GM18502 (cell line): ENCODE results near the gene SALL2.
"Not testable (repeated sequence)": the region's sequence is repeated elsewhere in the genome, so short reads cannot be mapped to it uniquely, and the experiment has no call there.

Source experiments
- ATAC-seq: cut with Tn5 transposase; IDR thresholded peaks from one replicate; pipeline ENCODE4 v1.9.1; 2021; ENCODE audit warnings: mild to moderate bottlenecking; ENCODE audit not compliant: unreplicated experiment, poor library complexity

SALL2 gene

DNA sequence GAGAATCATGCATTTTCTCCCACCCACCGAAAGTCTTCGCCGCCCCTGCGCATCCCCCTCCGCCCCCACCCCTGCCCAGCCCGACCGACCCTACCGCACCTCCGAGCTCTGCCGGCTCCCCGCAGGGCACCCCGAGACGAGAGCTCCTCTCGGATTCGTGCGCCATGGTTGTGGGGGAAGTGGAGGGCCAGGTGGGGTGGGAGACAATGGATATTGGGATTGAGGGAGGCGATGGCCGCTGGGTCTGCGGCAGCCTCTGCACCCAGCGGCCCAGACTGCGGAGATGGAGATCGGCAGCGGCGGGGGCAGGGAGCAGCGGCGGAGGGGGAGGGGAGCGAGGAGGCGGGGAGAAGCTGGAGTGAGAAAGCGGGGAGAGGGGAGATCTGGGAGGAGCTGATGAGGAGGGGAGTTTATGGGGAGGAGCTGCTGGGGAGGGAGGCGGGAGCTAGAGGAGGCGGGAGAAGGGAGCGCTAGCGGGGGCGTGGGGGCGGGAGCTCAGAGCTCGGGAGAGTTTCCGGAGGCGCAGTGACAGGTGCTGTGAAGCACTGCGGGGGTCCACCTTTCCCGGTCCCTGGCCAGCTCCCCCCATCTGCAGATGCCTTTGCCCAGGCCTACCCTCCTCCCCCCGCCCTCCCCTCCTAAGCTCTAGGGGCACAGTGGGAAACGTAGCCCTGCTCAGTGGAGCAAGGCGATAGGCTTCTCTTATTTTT, at the start of gene SALL2:
Gene SALL2 (minus strand): TSS at position 385 of the 710 bp plus-strand sequence. CDS start 219 bp downstream, at position 166.
- ATAC-seq, result peak; percentile 72

DNA sequence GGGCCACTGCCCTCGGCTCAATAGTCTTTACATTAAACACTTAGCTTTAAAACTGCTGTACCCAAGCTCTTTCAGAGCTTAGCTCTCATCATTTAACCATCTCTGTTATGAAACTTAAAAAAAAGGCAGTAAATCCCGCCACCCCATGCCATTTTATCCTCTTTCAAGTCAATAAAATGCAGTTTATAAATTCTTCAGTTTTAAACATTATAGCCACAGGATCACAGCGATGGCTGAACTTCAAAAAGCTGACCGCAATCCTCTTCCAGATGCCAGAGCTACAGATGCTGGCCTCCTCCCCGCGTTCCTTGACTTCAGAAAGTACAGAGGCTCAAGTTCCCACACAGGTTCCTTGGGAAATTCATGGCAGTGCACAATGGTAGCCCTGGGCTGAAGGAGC, 49.5 kb upstream of the SALL2 start:
- ATAC-seq, result no peak

- no peak for ATAC-seq
Observed at GRCh38 chr14:21572604-21573003, 46.5 kb upstream of the SALL2 start.

DNA sequence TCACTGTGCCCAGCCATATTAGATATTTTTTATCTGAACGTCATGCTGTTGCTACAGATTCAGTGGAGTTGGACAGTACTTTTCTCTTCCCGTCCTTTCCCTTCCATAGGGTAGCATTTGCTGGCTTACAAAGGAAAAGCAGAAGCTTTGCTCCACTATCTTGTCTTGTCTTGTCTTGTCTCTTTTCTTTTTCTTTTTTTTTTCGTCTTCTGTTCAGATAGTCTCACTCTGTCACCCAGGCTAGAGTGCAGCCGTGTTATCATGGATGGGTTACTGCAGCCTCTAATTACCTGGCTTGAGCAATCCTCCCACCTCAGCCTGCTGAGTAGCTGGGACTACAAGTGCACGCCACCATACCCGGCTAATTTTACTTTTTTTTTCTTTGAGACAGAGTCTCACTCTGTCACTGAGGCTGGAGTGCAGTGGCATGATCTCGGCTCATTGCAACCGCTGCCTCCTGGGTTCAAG, 32.6 kb upstream of the SALL2 start:
- ATAC-seq, result no peak

DNA sequence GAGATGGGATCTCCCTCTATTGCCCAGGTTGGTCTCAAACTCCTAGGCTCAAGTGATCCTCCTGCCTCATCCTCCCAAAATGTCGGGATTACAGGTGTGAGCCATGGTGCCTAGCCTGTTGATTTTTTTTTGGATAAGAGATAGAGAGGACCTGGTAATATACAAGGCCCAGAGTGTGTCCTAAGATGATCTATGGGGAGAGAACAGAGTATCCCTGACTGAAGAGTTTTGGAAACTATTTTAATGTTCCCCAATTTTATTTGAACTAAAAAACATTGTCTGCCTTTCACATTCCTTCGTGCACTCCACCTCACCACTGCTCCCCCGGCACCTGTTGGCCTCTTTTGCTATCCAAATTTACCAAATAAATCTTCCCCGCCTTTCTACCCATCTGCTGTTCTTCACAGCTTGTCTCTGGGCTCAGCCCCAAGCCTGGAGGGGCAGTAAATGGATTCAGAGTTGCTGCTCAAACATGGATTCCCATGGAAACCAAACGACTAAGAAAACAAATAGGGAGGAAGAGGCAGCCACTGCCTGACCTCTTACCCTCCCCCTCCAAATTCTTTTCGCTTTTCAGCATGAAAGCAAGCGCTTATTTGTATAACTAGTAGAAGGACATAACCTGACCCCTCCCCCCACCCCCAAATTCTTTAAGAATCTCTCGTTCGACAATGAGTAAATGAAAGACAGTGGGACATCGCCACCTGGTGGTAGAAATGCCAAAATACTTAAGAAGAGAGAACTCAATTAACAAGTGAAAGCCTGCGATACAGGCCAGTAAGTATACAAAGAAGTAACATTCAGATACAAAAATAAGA, 31.1 kb upstream of the SALL2 start:
- no peak for ATAC-seq

DNA sequence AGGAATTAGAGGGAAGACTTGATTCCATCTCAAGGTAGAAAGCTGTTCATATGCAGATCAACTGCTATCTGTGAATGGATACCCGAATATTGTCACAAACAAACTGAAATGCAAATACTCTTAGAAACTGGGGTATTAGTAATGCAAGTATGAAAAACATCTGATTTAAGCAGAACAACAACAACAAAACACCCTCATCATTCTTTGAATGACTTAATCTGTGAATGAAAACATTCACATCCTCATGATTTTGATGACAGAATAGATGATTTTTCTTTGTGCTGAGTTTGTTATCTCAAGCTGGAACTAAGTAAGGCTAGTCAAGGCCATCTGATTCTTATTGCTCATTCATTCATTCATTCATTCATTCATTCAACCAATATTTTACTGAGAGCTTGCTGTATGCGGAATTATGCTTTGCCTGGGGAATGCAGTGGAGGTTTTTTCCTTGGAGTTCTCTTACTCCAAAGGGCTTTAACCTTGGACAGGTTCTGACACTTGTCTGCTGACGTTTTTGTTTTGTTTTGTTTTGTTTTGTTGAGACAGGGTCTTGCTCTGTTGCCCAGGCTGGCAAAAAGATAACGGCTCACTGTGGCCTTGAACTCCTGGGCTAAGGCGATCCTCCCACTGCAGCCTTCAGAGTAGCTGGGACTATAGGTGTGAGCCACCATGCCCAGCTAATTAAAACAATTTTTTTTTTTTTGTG, 30.4 kb upstream of the SALL2 start:
- ATAC-seq, result no peak

DNA sequence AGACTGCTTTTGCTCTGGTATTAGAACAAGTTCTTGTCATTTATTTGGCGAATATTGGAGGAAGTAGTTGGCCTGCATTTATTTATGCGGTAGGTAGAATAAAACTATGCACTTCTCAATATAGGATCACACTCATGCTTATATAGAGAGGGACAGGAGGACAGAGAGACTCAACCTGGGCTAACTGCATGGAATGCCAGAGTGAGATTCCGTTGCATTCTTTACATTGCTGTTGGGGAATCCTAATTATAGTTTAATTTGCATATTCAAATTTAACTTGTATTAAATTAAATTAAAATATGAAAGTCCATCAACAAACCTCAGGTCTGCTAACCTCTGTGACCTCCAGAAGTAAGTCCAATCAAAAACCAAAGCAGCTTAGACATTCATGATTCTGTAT, 27.1 kb upstream of the SALL2 start:
- no peak for ATAC-seq

DNA sequence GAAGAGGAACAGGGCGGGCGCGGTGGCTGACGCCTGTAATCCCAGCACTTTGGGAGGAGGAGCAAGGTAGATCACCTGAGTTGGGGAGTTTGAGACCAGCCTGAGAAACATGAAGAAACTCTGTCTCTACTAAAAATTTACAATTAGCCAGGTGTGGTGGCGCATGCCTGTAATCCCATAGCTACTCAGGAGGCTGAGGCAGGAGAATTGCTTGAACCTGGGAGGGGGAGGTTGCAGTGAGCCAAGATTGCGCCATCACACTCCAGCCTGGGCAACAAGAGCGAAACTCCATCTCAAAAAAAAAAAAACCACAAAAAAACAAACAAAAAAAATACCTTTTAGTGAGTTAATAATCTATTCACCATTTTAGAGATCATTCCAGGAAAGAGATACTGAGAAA, 18.4 kb upstream of the SALL2 start:
- not testable (repeated sequence) for ATAC-seq

- ATAC-seq, result no peak
Observed at GRCh38 chr14:21543963-21544362, 17.8 kb upstream of the SALL2 start.

GRCh38 chr14:21543521-21543960, 17.4 kb upstream of the SALL2 start:
- no peak for ATAC-seq

DNA sequence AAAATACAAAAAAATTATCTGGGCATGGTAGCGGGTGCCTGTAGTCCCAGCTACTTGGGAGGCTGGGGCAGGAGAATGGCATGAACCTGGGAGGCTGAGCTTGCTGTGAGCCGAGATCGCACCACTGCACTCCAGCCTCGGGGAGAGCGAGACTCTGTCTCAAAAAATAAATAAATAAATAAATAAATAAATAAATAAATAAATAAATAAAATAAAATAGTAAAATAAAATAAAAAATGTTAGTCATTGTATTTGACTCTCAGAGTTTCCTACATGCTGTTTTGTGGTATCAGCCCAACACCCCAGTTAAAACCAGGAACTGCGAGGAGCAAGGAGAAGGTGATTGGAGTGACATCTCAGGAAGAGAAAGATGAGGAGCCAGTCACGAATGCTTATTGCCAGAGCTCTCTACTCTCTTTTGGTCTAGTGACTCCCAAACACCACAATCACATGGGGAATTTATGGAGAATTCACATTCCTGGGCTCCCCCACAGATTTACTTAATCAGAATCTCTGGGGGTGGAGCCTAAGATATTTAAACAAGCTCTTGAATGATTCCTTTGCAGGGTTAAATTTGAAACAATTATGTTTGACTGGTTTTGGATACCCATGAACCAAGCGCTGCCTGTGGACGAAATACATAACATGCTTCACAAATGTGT, 15.4 kb upstream of the SALL2 start:
- ATAC-seq, result no peak

DNA sequence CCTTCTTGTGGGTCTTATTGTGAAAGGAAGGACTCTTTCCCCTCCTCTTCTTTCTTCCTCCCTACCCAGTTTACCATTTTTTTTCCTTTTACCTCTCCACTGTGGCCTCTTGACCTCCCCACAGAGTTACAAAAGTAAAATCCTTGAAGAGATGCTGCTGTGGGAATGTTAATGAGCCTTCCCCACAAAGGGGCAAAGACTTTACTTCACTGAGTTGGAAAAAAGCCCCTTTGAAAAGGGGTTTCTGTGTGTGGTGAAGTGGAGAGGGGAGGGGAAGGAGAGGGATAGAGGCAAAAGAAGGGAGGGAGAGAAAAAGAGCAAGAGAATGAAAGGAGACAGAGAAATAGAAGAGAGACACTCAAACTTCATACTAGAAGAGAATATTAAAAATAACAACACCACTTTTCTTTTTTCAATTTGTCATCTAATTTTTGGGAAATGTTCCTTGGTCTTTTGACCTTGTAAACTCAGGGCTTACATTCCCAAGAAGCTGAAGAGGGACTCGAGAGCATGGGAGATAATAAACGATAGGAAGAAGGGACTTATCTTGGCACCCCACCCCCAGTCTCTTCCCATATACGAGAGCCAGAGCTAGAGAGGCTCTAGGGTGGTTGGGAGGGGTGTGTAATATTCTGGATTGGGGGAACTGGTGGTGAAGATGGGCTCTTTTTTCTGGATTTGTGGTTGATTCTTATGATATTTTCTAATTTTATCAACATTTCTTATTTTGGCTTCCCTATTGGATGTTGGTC, 13.2 kb upstream of the SALL2 start:
- no peak for ATAC-seq

DNA sequence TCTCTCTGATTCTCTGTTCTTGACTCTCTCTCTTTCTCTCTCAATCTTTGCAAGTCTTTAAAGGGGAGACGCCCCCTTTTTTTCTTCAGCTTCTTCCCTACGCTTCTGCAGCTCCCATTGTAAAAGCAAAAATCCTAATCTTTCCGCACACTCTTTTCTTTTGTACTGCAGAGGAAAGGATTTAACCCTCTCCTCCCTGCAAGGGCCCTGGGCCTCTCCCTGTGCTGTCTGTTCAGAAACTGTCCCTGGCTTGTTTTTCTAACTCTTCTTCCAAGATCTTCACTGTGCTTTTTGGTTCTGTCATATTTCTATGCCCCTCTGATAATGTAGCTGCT, 10.9 kb upstream of the SALL2 start:
- ATAC-seq, result no peak

- no peak for ATAC-seq
Observed at GRCh38 chr14:21536418-21537089, 10.4 kb upstream of the SALL2 start.

GRCh38 chr14:21535545-21536417, 9.6 kb upstream of the SALL2 start:
- no peak for ATAC-seq

DNA sequence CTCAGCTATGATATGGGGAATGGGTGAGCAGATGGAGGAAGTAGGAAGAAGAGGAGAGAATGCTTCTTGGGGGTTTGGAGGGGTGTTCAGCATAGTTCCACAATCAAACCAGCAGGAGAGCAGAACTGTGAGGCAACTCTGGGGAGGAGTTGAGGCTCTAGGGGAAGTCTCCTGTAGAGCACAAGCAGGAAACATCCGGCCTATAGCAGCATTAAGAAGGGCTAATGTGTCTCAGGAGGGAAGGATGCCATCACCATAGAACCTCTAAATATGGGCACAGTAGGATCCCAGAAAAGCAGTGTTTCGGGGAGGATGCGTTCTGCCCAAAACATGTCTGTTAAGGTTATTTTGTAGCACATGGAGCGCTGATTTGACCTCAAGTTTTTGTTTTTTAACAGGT, 8.4 kb upstream of the SALL2 start:
- ATAC-seq, result no peak

DNA sequence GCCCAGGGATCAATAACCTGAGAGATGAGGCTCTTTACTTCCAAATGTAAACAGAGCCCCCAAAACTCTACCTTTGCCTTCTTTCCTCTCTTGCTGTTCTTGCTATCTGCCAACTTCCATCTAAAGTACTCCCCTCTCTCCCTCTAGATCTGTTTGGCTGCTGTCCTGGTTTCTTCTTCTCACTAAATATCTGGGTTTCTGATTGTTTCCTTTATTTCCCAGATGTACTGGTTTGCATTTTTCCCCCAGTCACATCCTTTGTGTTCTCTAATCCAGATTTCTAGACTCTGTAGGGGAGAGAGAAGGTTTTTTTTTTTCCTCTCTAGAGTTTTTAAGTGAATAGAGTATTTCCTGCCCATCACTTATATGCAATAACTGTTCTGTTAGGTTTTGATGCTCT, 7.1 kb upstream of the SALL2 start:
- no peak for ATAC-seq

GRCh38 chr14:21529515-21529914, 3.4 kb upstream of the SALL2 start:
- ATAC-seq, result no peak
